GM18526 (cell line): Measurements from ENCODE around the gene ADRA1B.

Experiments
- POLR2A ChIP-seq: IDR thresholded peaks from 3 replicates; pipeline ENCODE4 v1.6.1; 2011; ENCODE audit not compliant: insufficient read length; ENCODE audit errors: extremely low read depth

ADRA1B gene

DNA sequence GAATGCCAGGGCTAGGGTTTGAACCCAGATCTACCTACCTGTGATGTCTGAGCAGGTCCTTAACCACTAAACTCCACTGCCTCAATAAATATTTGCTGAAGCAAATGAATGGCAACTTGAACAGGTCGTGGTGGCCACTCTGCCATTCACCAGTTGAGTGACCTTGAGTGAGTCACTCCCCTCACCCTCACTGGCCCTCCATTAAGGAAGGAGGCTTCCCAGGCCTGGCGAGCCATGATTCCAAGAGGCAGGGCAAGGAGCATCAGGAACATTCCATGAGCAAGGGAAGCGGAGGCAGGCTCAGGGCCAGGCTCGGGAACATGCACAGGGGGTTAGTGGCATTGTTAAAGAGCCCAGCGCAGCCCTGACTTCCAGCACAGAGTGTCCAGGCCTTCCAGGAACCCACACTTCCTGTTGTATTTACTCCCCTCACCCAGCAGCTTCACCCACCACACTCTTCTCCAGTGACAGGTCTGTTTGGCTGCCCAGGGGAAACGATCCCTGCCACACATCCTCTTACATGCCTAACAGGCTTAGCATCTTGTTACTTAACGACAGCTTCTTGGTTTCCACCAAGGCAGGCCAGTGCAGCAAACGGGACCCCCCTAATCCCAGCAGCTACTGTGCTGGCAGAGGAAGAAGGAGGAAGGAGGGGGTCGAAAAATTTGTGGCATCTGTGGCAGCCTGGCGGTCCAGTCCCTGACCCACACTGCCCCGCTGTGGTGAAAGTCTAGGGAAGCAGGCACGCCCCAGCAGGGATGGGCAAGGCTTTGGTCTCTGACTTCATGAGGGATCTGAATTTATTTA is 49.0 kb downstream of the ADRA1B start:
- TF ChIP-seq POLR2A = no peak

DNA sequence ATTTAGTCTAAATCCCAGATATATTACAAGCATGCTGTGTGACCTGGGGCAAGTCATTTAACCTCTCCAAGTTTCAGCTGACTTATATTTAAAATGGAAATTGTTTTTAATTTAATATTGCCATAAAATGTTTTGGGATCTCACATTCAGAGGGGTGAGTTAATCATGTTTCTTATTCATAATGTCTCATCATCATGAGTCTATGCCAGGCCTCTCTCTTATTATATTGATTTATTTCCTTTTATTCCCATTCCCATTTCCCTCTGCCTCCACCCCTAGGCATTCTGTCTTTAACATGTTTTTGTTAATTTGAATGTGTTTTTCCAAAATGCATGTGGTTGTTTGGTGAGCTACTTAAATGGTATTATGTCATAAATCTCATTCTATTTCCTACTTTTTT is 53.7 kb downstream of the ADRA1B start:
- no peak for TF ChIP-seq POLR2A

DNA sequence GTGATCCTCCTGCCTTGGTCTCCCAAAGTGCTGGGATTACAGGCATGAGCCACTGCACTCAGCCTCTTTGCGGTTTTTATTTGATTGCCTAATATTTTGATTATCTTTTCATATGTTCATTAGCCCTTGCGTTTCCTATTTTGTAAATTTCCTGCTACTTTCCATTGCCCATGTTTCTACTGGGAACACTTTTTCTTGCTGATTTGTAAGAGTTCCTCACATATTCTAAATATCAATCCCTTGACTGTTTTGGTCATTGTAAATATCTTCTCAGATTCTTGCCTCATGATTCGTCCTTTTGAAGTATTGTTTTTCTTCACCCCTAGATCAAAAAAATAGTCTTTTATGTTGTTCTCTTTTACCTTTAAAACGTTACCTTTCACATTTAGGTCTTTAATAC is 54.8 kb downstream of the ADRA1B start:
- TF ChIP-seq POLR2A = no peak

DNA sequence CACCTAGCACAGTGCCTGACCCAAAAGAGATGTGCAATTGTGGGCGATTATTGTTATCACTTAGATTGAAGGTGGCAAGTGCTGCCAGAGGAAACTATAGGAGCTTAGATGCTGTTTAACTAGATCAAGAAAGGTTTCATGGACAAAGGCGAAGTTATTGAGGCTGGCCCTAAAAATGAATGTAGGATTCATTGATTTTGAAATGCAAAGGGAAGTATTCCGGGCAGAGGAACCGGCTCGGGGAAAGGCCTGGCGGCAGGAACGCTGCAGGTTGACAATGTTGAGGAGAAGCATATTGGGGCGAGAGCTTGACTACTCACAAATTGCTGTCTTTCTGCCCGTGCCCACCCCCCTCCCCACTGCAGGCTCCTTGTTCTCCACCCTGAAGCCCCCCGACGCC is 55.2 kb downstream of the ADRA1B start:
- no peak for TF ChIP-seq POLR2A

DNA sequence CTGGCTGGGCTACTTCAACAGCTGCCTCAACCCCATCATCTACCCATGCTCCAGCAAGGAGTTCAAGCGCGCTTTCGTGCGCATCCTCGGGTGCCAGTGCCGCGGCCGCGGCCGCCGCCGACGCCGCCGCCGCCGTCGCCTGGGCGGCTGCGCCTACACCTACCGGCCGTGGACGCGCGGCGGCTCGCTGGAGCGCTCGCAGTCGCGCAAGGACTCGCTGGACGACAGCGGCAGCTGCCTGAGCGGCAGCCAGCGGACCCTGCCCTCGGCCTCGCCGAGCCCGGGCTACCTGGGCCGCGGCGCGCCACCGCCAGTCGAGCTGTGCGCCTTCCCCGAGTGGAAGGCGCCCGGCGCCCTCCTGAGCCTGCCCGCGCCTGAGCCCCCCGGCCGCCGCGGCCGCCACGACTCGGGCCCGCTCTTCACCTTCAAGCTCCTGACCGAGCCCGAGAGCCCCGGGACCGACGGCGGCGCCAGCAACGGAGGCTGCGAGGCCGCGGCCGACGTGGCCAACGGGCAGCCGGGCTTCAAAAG is 55.7 kb downstream of the ADRA1B start:
- no peak for TF ChIP-seq POLR2A

DNA sequence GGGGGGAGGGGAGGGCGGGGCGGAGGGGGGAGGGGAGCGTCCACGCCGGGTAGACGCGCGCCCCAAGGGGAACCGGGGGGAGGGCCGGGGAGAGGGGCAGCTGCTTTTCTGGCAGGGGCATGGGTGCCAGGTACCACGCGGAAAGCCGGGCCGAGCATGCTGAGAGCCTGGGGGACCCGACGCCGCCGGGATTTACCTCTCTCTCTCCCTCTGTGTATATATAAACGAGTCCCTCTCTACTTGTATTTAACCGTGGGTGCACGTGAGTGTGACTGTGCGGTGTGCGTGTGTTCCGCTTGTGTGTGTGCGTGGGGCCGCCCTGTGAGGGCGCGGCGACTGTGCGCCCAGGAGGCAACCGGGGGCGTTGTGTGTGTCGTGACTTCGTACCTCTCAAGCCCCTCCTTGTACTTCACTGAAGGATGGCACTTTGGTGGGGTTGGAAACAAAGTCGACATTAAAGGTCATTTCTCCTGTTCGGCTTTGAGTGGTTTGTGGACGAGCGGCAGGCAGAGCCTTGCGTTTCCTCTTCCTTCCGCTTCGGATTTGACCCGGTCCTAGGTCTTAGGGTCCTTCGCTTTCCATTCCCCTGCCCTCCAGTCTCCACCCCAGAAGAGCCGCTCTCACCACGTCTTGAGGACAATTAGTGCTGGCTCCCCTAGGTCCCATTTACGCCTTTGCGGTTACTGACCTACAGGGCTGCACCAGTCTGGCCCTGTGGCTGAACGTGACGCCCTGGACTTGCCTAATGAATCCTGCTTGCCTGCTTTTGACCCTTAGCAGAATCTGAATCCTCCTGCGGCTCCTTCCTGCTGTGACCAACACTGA is 56.5 kb downstream of the ADRA1B start:
- TF ChIP-seq POLR2A = no peak

DNA sequence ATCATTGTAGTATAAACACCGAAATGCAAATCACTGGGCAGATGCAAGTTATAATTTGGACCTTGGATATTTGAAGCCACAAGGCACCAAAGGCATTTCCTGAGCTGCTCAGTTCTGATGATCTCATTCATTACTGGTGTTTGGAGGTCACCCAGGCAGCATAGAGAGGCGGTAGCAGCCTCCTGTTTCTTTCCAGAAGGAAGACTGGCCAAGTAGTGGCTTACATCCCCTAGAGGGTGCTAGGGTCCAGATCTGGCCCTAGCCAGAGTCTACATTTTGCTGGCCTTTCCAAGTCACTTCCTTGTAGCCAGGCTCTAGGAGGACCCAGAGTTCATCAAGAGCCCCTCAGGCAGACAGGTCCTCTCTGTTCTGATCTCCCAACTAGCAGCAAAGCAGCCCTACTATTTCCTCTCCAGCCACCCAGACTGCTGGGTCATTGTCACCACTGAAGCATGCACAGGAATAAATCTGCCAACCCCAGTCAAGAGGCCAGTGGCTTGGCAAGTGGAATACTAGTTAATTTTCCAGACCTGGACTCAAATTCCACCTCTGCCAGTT is 59.3 kb downstream of the ADRA1B start:
- TF ChIP-seq POLR2A = no peak

DNA sequence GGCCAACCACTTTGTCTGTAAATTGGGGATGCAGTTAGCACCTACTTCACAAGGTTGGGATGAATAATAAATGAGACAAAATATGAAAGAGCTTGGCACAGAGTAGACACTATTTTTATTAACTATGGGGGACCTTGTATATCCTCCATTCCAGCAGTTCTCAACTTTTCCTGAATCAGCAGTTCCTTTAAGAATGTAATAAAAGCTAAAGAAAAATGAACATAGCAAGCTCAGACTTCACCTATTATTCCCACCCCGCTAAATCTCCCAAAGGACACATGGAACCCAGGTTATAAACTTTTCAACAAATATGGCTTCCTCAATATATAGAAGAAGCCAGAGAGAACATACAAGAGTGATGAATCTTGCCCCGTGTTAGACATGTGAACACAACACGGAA is 60.6 kb downstream of the ADRA1B start:
- TF ChIP-seq POLR2A = no peak

DNA sequence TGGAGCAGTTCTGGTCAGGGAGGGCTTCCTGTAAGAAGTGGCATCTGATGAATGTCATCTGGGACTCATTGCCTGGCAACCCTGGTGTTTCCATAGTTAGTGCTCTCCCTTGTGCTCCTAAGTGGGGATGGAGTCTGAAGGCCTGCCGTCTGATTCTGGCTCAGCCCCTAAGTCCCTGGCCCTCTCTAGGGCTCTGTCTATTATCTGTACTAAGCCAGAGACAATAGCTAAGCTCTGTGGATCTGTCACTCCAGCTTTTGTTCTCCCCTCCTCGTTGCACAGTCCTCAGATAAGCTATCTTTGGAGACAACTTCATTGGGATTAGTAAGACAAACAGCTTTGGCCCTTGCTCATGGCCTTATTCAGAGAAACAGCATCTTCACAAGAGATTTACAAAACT is 62.1 kb downstream of the ADRA1B start:
- no peak for TF ChIP-seq POLR2A

DNA sequence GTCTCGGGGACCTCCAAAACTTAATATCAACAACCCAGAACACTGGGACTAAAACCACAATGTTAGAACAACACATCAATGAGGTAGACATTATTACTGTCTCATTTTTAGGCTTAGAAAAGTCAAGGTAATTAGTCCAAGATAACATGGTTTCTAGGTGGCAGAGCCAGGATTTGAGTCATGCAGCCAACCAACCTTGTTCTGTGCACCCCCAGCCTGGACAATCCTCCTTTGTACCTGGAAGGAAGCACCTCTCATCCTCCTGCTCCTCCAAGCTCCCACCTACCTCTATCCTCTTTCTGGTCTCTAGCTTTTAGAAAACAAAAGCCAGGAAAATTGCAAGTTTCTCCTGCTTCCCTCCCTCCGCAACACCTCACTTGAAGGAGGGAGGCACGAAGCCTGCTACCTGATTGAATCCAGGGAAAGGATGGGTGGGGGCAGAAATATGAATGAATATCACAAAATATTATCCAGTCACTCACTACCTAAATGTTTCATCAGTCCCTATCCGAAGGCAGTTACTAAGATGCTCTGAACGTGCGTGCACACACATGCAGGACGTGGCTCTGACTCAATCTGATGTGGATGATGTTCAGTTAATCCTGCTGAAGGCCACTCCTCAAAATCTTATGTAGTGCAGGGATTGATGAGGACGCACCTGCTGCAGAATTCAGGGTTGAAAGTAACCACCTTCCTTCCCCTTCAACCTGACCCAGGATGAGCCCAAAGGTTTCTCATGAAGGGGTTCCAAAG is 66.3 kb downstream of the ADRA1B start:
- no peak for TF ChIP-seq POLR2A

DNA sequence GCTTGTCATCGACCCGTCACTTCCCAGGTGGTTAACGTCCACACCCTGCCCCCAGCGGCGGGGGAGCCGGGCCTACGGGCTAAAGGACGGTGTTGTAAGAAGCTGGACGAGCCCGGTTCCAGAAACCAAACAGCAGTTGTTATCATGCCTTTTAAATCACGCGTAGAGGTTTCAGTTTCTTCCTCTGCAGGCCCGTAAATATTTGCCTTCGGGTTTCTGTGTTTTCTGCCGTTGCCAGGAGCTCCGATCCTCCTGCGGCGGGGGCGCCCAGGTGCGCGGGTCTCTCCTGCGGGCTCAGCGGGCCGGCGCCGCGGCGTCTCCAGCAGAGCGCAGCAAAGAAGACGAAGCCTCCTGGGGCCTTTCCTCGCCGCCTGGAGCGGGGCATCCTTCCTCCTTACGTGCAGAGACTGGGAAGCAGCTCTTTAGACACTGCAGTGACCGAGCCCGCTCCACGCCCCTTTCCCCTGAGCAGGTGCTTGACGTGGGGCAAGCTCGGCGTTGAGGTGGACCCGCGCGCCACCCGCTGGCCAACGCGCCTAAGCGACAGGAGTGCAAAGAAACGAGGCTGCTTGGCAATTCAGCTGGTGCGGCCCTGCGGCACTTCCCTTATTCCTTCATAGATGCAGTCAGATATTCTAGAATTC is 70.9 kb downstream of the ADRA1B start:
- TF ChIP-seq POLR2A = no peak

DNA sequence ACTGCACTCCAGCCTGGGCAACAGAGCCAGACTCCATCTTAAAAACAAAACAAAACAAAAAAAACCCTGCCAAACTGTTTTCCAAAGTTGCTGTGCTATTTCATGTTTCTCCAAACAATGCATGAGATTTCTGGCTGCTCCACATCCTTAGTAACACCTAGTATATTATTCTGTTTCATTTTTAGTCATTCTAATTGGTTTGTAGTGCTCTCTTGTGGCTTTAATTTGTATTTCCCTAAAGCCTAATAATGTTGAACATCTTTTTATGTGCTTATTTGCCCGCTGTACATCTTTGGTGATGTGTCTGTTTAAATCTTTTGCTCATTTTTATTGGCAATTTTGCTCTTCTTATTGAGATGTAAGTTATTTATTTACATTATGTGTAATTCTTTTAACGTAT is 74.2 kb downstream of the ADRA1B start:
- TF ChIP-seq POLR2A = no peak

DNA sequence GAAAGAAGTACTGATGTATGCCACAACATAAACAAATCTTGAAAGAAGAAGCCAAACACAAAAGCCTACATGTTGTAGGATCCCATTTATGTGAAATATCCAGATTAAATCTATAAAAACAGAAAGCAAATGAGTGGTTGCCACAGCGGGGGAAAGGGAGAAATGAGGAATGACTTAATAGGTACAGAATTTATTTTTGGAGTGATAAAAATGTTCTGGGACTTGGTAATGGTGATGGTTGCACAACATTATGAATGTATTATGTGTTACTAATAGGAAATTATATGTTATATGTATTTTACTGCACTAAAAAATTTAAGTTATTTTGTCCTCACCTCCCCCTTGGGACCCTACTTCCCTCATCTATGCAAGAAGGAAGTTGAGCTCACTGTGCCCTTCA is 76.3 kb downstream of the ADRA1B start:
- TF ChIP-seq POLR2A = no peak

DNA sequence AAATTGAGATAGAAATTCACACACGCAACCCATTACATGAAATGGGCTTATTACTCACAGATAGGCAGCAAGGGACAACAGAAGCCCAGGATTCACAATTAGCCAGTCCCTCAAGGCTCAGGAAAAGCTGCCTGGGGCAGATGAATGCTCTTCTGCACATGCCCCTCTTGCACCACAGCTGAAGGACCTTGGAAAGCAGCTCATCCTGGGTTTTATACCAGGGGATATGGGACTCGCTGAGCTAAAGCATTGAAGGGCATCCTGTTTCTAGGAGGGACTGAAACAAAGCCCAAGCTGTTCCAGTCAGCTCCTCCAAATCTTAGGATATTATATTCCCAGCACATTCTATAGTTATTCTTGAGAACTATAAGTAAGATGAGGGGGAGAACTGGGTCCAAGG is 76.9 kb downstream of the ADRA1B start:
- no peak for TF ChIP-seq POLR2A

DNA sequence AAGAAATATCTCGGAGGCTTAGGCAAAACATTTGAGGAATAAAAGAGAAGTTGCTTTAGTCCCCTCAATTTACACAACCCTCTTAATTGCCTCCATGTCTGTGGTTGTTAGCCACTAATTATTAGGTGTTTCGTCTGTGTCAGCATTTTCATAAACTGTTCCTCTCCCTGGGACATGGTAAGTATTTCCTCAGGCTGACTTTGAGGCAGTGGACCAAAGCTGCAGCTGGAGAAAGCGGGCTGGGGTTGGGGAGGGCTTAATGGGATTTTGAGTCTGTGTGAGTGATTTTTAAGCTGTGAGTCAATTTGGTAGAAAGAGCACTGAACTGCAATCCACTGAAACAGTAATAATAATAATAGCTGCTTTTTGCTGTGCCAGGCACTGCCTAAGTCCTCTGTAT is 79.6 kb downstream of the ADRA1B start:
- TF ChIP-seq POLR2A = no peak
